Middle frontal gyrus (tissue), 1 donor: ENCODE data around the gene GSTO1.

ENCODE experiments used
- DNase-seq: peaks from one replicate; pipeline ENCODE4 v3.0.0-alpha.2; 2015; ENCODE audit warnings: low spot score; ENCODE audit errors: extremely low spot score

Gene GSTO1

DNA sequence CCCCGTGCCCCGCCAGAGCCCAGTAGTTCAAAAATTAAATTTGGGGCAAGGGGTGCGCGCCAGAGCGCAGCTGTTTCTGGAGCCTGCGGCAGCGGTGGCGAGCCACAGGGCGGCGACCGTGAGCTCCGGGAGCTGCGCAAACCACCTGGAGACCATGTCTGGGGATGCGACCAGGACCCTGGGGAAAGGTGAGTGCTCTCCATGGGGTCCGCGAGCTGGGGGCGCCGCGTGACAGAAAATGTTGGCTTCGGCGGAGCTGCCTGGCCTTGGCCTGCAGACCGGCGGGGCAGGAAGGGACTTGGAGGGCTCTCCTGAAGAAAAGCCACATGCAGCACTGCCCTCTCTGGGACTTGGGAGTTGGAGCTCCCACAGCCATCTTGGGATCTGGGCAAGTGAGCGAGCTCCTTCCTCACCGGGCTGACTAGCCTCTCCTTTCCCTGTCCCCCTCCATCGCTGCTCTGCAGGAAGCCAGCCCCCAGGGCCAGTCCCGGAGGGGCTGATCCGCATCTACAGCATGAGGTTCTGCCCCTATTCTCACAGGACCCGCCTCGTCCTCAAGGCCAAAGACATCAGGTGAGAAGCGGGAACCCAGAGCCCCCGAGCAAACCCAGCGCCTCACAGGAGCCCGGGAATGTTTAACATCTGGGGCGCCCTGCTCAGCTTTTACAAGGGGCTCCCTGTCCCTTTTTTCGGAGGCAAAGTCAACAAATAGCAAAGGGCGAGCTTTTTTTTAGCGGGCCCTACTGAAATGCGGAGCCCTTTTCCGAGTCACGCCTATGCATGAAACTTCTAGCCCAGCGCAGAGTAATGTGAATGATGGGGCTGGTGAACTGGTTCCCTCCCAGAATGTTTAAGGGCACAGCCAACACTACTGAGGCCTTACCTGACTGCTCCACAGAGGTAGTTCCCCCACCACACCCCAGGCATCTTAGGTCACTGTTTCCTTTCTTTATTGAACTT, 20.4 kb downstream of the GSTO1 start:
- no peak for DNase-seq

DNA sequence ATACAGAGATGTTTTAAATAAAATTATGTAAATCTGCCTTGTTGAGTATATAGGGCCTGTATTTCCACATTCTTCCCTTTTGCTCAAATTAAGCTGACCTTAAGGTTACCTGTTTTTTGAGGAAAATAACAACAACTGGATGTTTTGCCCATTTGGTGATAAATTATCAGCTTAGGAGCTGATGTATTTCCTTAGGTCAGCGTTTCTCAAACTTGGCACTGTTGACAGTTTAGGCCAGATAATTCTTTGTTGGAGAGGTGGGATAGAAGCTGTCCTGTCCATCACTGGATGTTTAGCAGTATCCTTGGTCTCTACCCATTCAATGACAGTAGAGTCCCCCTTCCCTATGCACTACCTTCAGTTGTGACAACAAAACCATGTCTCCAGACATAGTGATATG, 21.5 kb downstream of the GSTO1 start:
- no peak for DNase-seq

DNA sequence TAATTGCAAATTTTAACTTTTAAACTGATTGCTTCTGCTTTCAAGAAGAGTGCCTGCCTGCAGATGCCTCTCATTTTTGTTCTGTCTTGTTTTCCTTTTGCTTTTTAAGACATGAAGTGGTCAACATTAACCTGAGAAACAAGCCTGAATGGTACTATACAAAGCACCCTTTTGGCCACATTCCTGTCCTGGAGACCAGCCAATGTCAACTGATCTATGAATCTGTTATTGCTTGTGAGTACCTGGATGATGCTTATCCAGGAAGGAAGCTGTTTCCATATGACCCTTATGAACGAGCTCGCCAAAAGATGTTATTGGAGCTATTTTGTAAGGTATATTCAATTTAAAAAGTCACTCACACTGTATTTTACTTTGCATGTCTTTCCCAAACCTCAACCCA, 23.1 kb downstream of the GSTO1 start:
- no peak for DNase-seq

DNA sequence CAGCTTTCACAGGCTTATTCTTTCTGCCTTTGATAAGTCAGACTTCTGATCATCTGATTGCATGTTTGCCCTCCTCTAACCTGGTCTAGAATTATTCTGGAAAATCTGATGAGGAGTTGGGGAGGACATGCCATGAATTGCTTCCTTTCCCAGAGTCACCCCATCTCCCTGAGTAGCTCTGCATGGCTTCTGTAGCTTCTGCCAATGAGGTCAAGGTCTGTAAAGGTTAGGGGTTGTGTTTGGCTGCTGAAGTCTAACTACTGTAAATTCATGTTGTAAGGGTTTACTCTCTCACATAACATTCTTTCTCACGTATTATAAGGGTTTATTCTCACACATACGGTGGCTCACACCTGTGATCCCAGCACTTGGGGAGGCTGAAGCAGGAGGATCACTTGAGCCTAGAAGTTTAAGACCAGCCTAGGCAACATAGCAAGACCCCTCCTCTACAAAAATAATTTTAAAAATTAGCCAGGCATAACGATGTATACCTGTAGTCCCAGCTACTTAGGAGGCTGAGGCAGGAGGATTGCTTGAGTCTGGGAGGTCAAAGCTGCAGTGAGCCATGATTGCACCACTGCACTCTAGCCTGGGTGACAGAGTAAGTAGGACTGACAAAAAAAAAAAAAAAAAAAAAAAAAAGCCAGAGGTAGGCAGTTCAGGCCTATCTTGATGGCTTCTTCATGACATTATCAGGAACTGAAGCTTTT, 25.0 kb downstream of the GSTO1 start:
- DNase-seq = no peak

DNA sequence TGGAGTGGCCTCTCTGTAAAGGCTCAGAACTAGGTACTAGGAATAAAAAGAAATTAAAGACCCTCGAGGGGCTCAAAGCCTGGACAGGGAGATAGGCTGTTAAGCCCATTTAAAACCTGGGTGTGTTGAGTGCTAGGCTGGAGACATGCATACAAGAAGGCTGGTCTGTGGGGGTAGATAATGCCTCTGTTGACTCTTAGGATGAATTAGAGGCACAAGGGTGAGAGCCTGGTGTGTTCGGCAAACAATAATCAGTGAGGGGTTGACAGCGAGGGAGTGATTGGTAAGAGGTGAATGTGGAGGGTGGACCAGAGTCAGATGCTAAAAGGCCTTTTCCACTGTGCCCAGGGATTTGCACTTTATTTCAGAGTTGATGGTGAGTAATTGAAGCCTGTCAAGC, 27.0 kb downstream of the GSTO1 start:
- no peak for DNase-seq

DNA sequence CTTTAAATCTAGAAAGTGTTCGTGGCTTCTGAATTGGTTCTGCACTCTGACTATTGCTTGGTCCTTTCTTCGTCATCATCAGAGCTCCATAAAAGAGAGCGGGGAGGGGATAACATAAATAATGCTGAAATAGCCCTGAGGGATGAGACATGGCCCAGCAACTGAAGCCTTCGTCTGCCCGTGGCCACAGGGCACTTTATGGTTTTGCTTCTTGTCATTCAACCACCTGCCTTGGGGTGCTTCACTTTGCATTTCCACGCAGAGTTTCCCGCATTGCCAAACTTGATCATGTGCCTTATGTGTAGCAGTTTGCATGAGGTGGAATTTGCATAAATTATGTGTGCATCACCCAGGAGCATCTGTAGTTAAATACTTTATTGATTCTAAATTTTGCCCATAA, 30.2 kb downstream of the GSTO1 start:
- no peak for DNase-seq

DNA sequence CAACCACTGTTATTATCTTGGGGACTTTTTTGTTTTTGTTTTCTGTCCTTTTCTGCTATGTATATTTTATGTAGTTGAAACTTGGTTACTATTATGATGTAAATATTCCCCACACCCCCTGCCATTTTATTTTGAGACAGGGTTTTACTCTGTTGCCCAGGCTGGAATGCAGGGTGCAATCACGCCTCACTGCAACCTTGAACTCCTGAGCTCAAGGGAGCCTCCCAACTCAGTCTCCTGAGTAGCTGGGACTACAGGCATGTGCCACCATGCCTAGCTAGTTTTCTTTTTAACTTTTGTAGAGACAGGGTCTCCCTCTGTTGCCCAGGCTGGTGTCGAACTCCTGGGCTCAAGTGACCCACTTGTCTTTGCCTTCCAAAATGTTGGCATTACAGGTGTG, 32.2 kb downstream of the GSTO1 start:
- no peak for DNase-seq

DNA sequence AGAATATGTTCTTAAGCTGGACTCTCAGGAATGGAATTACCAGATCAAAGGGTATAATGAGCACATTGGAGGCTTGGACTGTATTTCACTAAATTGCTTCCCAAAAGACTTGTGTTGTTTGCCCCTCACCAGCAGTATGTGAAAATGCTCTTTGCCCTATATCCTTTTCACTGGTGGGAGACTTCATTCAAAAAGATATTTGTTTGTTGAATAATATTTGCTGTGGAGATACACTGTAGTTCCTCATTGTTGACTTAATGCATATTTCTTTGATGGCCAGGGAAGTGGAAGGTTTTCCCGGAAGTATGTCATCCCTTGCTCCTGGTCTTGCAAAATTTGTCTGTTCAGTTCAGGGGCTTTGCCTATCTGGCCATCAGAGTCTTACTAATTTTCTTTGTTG, 33.7 kb downstream of the GSTO1 start:
- DNase-seq = no peak

DNA sequence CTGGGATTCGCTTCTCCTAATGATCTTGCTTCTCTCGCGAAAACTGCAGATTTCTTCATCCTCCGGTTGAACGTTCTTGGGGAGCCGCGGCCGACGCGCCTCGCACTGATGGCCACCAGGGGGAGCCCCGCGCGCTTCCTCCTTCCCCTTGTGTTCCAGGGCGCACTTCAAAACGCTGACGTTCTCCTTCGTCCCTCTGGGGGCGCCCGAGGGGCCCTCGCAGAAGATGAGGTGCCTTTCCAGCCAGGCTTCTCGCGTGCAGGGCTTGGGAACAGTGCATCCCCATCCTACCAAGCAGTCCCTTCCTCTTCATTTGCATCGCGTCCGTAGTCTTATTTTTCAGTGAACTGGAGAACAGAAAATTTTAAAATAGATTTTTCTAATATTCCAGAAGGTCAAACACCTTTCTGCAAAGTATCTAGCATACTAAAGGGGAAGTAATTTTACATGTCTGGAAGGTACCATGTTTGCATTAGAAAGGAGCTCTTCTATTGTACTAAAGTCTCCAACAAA, 36.8 kb downstream of the GSTO1 start:
- DNase-seq = peak; percentile 86

DNA sequence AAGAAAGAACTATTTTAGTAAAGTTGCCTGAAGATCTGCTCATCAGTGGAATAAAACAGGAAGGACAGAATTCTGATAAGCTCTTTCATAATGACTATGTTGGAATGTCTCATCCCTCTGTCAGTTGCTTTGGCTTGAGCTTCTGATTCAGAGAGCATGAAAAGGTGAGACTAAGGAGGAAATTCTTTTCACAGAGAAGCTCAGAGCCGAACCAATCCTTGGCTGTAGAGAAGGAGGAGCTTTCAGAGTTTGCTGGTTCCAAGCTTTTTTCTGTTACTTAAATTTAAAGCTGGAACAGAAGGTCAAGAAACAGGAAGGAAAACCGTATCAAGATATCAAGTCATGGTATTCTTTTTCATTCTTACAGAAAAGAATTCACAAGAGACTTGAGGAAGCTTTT, 38.3 kb downstream of the GSTO1 start:
- no peak for DNase-seq

DNA sequence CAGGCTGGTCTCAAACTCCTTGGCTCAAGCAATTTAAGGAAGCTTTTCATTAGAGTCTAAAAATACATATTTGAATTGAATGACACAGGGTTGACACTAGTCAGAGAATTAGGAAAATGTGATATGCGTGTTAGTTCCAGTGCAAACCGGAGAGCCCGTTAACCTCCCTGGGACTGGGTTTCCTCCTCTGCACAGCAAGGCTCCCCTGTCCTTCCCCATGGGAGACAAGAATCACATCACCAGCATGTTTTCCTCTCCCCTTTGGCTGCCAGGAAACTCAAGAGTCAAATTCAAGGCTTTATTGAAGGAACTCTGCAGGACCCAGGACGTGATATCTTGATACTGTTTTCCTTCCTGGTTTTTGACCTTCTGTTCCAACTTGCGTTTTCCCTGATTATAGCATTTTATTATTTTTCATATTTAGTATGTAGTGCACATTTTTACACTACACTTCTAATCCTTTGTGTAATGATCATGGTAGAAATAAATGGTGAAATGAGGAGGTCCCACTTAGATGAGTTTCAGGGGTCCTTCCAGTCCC, 39.2 kb downstream of the GSTO1 start:
- DNase-seq = no peak

DNA sequence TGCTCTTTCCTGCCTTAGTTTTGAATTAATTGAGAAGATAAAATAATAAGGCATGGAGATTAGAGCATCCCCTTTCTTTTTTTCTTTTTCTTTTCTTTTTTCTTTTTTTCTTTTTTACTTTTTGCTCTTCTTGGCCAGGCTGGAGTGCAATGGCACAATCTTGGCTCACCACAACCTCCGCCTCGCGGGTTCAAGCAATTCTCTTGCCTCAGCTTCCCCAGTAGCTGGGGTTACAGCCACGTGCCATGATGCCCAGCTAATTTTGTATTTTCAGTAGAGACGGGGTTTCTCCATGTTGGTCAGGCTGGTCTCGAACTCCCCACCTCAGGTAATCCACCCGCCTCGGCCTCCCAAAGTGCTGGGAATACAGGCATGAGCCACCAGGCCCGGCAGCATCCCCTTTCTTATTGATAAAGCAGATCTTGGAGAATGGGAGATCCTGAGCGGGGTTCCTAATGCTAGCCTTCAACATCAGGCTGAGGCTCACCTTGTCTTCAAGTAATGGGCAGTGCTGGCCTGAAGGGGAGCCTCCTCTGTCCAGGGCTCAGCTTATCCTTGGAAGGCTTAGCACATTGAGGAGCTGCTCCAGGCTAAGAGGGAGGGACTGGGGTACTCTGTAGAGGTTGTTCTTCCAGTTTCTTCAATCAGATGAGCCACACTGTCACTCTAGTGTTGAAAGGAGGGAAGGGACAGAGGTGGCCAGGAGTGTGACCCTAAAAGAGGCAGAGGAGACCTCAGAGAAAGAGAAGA, 42.2 kb downstream of the GSTO1 start:
- no peak for DNase-seq

DNA sequence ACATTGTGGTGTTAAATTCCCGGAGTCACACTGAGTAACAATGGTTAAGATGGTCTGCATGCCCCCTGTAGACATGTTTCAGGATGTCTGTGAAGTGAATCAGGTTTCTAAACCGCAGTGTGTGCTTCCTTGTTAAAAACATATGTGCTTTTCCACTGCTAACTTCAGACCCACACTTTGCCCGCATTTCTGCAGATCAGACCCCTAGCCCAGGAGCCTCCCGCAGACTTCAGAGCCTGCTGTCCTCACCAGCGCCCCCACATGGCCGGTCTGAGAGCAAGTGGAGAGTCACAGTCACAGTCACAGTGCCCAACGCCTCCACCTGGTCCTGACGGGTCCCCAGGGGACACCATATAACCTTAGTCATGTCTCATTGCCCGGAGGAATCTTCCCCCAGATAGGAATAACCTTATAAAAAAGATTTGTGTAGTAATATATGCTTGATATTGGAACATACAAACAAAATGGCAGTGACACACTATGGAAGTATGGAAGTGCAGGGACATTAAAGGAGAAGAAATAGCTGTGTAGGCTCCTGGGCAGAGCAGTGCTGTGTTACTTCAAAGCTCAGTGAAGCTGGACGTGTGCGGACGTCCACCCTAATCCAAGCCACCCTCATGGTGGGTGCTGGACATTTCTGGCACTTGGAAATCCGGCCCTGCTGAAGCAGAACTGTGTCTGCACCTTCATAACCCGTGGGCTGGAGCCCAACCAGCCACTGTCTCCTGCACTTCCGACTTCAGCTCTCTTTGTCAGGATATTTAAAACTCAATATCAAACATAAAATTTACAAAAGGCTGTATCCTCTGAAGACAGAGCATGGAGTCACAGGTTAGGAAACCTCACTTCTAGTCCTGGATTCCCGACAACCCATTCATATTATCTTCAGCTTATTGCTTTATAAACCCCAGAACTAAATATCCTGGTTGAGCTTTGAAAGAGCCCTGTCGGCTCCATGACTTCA, 43.3 kb downstream of the GSTO1 start:
- no peak for DNase-seq

DNA sequence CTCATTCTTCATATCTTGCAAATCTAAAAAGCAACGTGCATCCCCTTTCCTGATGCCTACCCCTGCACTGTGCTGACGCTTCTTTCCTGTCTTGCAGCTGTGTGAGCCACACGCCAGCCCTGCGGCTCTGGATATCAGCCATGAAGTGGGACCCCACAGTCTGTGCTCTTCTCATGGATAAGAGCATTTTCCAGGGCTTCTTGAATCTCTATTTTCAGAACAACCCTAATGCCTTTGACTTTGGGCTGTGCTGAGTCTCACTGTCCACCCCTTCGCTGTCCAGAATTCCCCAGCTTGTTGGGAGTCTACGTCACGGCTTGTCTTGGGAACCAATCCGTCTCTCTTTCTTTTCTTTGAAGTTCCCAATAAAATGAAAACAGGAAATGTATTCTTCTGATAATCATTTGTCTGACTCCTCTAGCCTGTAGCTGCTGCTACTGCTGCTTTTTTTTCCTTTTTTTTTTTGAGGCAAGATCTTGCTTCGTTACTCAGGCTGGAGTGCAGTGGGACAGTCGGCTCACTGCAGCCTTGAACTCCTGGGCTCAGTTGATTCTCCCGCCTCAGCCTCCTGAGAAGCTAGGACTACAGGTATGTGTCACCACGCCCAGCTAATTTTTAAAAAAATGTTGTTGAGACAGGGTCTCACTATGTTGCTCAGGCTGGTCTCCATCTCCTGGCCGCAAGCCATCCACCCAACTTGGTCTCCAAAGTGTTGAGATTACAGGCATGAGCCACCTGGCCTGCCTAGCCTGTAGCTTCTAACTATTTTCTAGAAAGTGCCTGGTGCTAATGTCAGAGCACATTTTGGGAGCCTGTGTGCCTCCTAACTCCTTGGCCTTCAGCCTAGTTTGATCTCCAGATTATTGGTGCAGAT, 44.6 kb downstream of the GSTO1 start:
- DNase-seq = no peak

DNA sequence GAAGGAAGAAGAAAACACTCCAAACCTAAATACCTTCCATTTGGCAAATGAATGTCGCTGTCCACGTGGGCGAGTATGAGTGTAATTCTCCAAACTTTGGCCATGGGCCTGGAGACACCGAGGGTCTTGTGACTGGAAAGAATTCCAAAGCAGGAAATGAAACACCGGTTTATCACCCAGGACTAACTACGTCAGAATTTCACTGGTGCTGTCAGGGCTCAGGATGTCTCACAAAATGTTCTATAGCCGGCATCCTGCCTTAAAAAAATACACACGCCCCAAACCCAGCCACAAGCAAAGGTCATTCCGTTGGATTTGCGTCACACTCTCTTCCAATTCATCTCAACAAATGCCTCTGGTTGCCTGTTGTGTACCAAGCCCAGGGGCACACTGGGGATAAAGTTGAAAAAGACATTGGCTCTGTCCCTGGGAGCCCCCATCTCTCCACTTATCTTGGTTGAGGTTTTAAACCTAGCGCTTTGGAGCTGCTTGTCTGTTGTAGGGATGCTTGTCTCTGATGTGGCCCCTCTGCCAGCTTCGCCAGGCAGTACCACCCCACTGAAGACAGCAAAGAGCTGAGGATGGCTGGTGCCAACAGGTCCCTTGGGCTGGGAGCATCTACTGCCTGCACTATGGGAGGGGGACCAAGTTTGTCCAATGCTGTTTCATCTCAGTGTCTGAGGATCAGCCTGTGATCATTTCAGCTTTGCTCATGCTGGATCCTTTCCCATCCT, 45.5 kb downstream of the GSTO1 start:
- no peak for DNase-seq

DNA sequence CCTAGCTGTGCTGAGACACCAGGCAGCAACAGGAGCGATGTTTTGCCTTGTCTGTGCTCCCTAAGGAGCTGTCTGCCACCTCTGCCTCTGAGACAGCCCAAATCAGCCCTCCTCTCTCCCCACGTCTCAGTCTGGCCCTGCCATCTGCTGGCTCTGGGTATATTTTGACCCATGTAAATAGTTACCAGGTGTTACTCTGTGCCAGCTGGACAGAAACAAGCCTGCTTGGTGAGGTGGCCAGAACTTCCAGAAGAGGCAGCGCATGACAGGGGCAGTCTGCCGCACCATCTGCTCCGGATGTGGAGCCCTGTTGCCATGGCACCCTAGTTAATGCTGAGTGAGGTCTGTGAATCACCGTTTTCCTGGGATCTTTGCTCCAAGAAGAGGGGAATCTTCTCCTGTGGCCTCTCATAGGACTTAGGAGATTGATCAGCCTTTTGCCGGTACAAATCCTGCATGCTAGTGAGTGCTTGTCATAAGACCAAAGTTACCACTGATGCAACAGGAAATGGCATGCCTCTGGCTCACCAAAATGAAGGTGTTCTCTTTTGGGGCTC, 46.1 kb downstream of the GSTO1 start:
- peak; percentile 58 for DNase-seq

DNA sequence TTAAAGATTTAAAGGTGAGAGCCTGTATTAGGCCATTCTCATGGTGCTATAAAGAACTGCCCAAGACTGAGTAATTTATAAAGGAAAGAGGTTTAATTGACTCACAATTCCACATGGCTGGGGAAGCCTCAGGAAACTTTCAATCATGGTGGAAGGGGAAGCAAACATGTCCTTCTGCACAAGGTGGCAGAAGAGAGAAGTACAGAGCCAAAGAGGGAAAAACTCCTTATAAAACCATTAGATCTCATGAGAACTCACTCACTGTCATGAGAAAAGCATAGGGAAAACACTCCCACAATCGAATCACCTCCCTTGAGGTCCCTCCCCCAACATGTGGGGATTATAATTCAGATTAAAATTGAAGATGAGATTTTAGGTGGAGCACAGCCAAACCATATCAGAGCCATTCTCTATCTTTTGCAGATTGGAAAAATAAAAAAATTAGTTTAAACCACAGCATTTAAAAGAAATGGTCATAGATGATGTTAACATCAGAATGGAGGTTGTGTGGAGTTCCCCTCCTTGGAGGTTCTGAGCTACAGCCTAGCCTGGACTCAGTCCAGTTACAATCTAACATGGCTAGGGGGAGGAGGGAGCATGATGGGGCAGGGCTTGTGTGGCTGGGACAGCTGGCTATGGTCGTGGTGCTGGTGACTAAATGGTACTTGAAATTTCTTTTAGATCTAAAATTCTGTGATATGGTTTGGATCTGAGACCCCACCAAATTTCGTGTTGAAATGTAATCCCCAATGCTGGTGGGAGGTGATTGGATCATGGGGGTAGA, 47.4 kb downstream of the GSTO1 start:
- no peak for DNase-seq
